HT-29 (cell line): ENCODE results near the gene MRTFA. TPM values are rescaled to one million over a fixed set of nuclear protein-coding genes. Genes with fewer than 3 reads are reported as not detected.
"Not testable (repeated sequence)": the region's sequence is repeated elsewhere in the genome, so short reads cannot be mapped to it uniquely, and the experiment has no call there.

Source experiments
- DNase-seq: peaks from one replicate; pipeline ENCODE4 v3.0.0-alpha.2; 2015; ENCODE audit warnings: low spot score
- total RNA-seq: library from RNA; depleted of rRNA; stranded (reverse); fragments of >200 nt; shearing (Covaris generic); gene quantifications from 2 replicates; pipeline ENCODE4 v1.2.3, GENCODE V29; 2014

The MRTFA gene
- total RNA-seq, 1 experiment from 2014 or later: 26.1 TPM

GRCh38 chr22:40399621-40400020 is 236.9 kb downstream of the MRTFA start:
- peak; percentile 14 for DNase-seq

GRCh38 chr22:40397396-40397795 is 239.1 kb downstream of the MRTFA start:
- no peak for DNase-seq

- peak; percentile 94 for DNase-seq
Measured at GRCh38 chr22:40396882-40397281, 239.6 kb downstream of the MRTFA start.

- no peak for DNase-seq
Measured at GRCh38 chr22:40395607-40396006, 240.9 kb downstream of the MRTFA start.

- no peak for DNase-seq
Measured at GRCh38 chr22:40394607-40395006, 241.9 kb downstream of the MRTFA start.

- DNase-seq: no peak
Measured at GRCh38 chr22:40392618-40393017, 243.9 kb downstream of the MRTFA start.

- no peak for DNase-seq
Measured at GRCh38 chr22:40391417-40391816, 245.1 kb downstream of the MRTFA start.

- no peak for DNase-seq
Measured at GRCh38 chr22:40388231-40388630, 248.3 kb downstream of the MRTFA start.

- peak; percentile 46 for DNase-seq
Measured at GRCh38 chr22:40387746-40388145, 248.8 kb downstream of the MRTFA start.

GRCh38 chr22:40385036-40385782 is 251.3 kb downstream of the MRTFA start:
- peak; percentile 68 for DNase-seq

- no peak for DNase-seq
Measured at GRCh38 chr22:40383905-40384304, 252.6 kb downstream of the MRTFA start.

GRCh38 chr22:40381461-40381860 is 255.1 kb downstream of the MRTFA start:
- no peak for DNase-seq

GRCh38 chr22:40378448-40378847 is 258.1 kb downstream of the MRTFA start:
- not testable (repeated sequence) for DNase-seq

GRCh38 chr22:40377931-40378330 is 258.6 kb downstream of the MRTFA start:
- DNase-seq: no peak

- DNase-seq: no peak
Measured at GRCh38 chr22:40376149-40376548, 260.4 kb downstream of the MRTFA start.

- no peak for DNase-seq
Measured at GRCh38 chr22:40374567-40374966, 262.0 kb downstream of the MRTFA start.

- DNase-seq: no peak
Measured at GRCh38 chr22:40368836-40369235, 267.7 kb downstream of the MRTFA start.

- no peak for DNase-seq
Measured at GRCh38 chr22:40368016-40368415, 268.5 kb downstream of the MRTFA start.

GRCh38 chr22:40367342-40367741 is 269.2 kb downstream of the MRTFA start:
- DNase-seq: no peak

GRCh38 chr22:40366068-40366467 is 270.5 kb downstream of the MRTFA start:
- no peak for DNase-seq

GRCh38 chr22:40364431-40364830 is 272.1 kb downstream of the MRTFA start:
- no peak for DNase-seq

GRCh38 chr22:40363059-40363458 is 273.5 kb downstream of the MRTFA start:
- no peak for DNase-seq

- DNase-seq: no peak
Measured at GRCh38 chr22:40361100-40361499, 275.4 kb downstream of the MRTFA start.
